ENCODE measurements around the gene GDF11. TPM values are rescaled to one million over a fixed set of nuclear protein-coding genes. Genes with fewer than 3 reads are reported as not detected.

The GDF11 gene
- total RNA-seq, 1 experiment from 2014 or later = 9.4 TPM

DNA sequence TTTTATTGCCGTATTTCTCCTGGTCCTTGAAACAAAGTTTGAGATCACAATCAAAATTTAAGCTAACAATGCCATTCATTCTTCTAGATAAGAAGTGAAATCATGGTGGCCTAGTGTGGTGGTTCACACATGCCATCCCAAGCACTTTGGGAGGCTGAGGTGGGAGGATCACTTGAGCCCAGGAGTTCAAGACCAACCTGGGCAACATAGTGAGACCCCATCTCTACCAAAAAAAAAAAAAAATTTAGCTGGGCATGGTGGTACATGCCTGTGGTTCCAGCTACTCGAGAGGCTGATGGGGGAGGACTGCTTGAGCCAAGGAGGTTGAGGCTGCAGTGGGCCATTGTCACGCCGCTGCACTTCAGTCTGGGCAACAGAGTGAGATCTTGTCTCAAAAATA, 24.2 kb downstream of the GDF11 start:
- no peaks in the 10 kb centered on the region for H3K9me3 ChIP-seq (ENCODE audit: insufficient read depth, low read depth)
- H3K27me3 ChIP-seq (ENCODE audit: insufficient read depth, low read depth) = no peaks in the 10 kb centered on the region
- TF ChIP-seq, protein P1, sequence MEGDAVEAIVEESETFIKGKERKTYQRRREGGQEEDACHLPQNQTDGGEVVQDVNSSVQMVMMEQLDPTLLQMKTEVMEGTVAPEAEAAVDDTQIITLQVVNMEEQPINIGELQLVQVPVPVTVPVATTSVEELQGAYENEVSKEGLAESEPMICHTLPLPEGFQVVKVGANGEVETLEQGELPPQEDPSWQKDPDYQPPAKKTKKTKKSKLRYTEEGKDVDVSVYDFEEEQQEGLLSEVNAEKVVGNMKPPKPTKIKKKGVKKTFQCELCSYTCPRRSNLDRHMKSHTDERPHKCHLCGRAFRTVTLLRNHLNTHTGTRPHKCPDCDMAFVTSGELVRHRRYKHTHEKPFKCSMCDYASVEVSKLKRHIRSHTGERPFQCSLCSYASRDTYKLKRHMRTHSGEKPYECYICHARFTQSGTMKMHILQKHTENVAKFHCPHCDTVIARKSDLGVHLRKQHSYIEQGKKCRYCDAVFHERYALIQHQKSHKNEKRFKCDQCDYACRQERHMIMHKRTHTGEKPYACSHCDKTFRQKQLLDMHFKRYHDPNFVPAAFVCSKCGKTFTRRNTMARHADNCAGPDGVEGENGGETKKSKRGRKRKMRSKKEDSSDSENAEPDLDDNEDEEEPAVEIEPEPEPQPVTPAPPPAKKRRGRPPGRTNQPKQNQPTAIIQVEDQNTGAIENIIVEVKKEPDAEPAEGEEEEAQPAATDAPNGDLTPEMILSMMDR (conservative IDR thresholded peaks at IDR 0.05) = no peak
- no peak for TF ChIP-seq EZH2 (IDR thresholded peaks at IDR 0.05; ENCODE audit: low read depth)
- no peak overlapping the region for H2AFZ ChIP-seq
- H3K4me2 ChIP-seq = no peak overlapping the region
- intact Hi-C loops (cut with micrococcal nuclease; ENCODE audit: unreplicated experiment) = no loop called here
- H3K36me3 ChIP-seq (ENCODE audit: low read depth) = no peaks in the 10 kb centered on the region
- H4K20me1 ChIP-seq (ENCODE audit: insufficient read depth) = peaks cover 2% of the 10 kb centered on the region; the same call in 1 of the 2 replicates
- no peak overlapping the region for H3K27ac ChIP-seq
- H3K4me3 ChIP-seq = no peak overlapping the region
- no peaks in the 10 kb centered on the region for H3K9me2 ChIP-seq (ENCODE audit: insufficient read depth)
- CTCF ChIA-PET = no interaction called here
- no peak for DNase-seq
- POLR2A ChIA-PET (ENCODE audit: unreplicated experiment) = no interaction called here
- no peaks in the 10 kb centered on the region for H3K4me1 ChIP-seq (replicated peaks; ENCODE audit: insufficient read depth)
- no peaks in the 10 kb centered on the region for H3K79me2 ChIP-seq (ENCODE audit: low read depth)
- BruUV-seq (replicated peaks) = no TSS peak
- H3F3A ChIP-seq (ENCODE audit: insufficient read depth, low read depth) = no peaks in the 10 kb centered on the region

DNA sequence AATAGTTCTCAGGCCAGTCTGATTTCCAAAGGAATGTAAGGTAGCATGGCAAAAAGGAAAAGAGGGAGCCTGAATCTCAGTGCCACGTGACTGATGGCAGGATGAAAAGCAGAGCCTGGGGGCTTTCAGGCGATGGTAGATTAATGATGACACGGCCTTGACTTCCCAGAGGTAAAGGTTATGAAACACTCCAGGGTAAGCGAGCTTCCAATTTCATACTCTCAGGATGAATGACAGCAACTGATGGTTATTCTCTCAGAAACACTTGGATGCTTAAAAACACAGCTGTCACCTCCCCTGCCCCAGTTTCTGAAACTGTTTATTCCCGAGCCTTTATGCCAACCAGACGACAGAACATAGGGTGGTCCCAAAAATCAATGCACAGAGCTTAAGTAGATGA, 28.8 kb downstream of the GDF11 start:
- Histone ChIP-seq H3K79me2 (ENCODE audit: low read depth) (no peaks in the 10 kb centered on the region), H3K4me1 (replicated peaks; ENCODE audit: insufficient read depth) (no peaks in the 10 kb centered on the region), H3K4me3 (no peak overlapping the region), H3K27ac (no peak overlapping the region), H3K4me2 (no peak overlapping the region), H4K20me1 (ENCODE audit: insufficient read depth) (peaks cover 2% of the 10 kb centered on the region; the same call in 1 of the 2 replicates), H3K36me3 (ENCODE audit: low read depth) (0 out of 2 replicates have a peak, but pooled peaks cover 7% of the 10 kb centered on the region), H3K27me3 (ENCODE audit: insufficient read depth, low read depth) (no peaks in the 10 kb centered on the region), H3F3A (ENCODE audit: insufficient read depth, low read depth) (no peaks in the 10 kb centered on the region), H3K9me2 (ENCODE audit: insufficient read depth) (no peaks in the 10 kb centered on the region), H3K9me3 (ENCODE audit: insufficient read depth, low read depth) (no peaks in the 10 kb centered on the region), H2AFZ (no peak overlapping the region)
- ChIA-PET CTCF (interaction anchor here (0.6 kb wide), 1 partner anchor 279 kb away, joined by 4 read pairs; no protein-coding TSS in a partner anchor), POLR2A (ENCODE audit: unreplicated experiment) (no interaction called here)
- intact Hi-C loops (cut with micrococcal nuclease; ENCODE audit: unreplicated experiment) = no loop called here
- BruUV-seq (replicated peaks) = no TSS peak
- TF ChIP-seq, protein P1 (conservative IDR thresholded peaks at IDR 0.05) = no peak
- no peak for TF ChIP-seq EZH2 (IDR thresholded peaks at IDR 0.05; ENCODE audit: low read depth)
- no peak for DNase-seq

DNA sequence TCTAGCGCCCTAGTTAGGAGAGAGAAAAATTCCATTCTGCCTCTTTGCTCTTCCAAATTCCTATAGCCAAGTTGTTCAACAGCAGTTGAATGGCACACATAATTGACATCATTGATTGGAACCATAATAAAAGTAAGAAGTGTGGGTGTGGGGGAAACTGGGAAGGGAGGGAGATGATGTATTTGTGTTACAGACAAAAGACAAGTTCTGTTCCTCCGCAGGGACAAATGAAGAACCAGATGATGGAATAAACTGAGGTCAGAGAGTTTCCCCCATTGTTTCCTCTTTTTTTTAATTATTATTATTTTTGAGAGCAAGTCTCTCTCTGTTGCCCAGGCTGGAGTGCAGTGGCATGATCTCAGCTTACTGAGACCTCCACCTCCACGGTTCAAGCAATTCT, 34.9 kb downstream of the GDF11 start:
- Histone ChIP-seq H3K4me2 (no peak overlapping the region), H3K36me3 (ENCODE audit: low read depth) (0 out of 2 replicates have a peak, but pooled peaks cover 14% of the 10 kb centered on the region), H3K27me3 (ENCODE audit: insufficient read depth, low read depth) (no peaks in the 10 kb centered on the region), H3K79me2 (ENCODE audit: low read depth) (no peaks in the 10 kb centered on the region), H3F3A (ENCODE audit: insufficient read depth, low read depth) (no peaks in the 10 kb centered on the region), H3K9me2 (ENCODE audit: insufficient read depth) (no peaks in the 10 kb centered on the region), H3K27ac (no peak overlapping the region), H4K20me1 (ENCODE audit: insufficient read depth) (no peaks in the 10 kb centered on the region; the same call in 1 of the 2 replicates), H3K9me3 (ENCODE audit: insufficient read depth, low read depth) (no peaks in the 10 kb centered on the region), H3K4me3 (no peak overlapping the region), H2AFZ (no peak overlapping the region), H3K4me1 (replicated peaks; ENCODE audit: insufficient read depth) (no peaks in the 10 kb centered on the region)
- TF ChIP-seq, protein P1 (conservative IDR thresholded peaks at IDR 0.05) = no peak
- no peak for TF ChIP-seq EZH2 (IDR thresholded peaks at IDR 0.05; ENCODE audit: low read depth)
- no TSS peak for BruUV-seq (replicated peaks)
- ChIA-PET POLR2A (ENCODE audit: unreplicated experiment) (no interaction called here), CTCF (no interaction called here)
- intact Hi-C loops (cut with micrococcal nuclease; ENCODE audit: unreplicated experiment) = no loop called here
- DNase-seq = no peak

Data from PC-9 (cell line).